ENCODE measurements around the gene KCND2.

KCND2 gene

DNA sequence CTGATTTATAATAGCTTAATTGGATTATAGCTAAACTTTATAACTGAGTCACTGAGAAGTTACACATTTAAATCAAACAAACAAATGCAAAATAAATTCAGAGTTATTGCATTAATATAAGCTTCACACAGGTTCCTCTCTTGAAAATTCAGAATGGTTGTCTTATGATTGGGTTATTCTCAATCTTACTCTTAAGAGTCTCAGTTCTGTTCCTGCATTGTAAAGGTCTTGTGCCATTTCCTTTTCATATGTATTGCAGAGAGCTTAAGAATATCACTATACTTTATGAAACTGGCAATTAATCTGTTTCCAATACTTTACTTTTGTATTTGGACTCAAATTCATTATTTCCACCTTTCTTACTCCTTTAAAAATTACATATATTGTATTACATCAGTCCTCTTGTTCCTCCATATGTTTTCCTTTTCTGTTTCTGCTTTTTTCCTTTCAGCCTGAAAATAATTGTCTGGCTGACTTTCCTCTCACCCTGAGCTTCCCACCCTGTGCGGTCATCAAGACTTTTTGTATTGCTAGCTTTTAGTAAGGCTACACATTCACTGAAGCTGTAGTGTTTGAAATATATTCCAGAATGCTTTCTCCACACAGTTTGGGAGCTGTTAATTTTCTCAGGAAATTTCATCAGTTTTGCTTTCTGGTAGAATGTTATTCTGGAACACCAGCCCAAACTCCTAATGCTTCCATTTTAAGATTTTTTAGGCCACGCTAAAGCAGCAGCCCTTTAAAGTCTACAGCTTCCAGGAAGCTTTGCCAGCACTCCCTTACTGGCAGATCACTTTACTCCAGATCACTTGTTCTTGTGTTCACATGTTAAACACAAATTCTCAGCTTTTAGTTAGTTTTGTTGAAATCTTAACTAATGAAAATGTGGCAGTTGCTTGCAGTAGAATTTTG, 139.4 kb downstream of the KCND2 start:
- no peak for DNase-seq

DNA sequence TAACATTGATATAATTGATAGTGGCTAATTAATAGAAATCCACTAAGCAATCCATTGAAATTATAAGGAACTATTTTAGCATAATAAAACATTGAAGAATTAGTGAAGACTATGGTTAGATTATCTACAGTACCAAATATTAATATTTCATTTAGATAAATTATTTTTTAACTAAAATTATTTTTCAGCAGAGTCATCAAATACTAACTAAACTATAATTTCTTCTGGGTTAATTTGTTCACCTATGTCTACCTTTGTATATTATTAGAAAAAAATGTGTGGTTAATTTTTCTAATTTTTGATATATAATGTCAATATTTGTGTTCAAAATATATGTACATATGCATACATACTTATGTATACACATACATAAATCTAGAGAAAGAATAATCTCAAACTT, 140.2 kb downstream of the KCND2 start:
- no peak for DNase-seq

DNA sequence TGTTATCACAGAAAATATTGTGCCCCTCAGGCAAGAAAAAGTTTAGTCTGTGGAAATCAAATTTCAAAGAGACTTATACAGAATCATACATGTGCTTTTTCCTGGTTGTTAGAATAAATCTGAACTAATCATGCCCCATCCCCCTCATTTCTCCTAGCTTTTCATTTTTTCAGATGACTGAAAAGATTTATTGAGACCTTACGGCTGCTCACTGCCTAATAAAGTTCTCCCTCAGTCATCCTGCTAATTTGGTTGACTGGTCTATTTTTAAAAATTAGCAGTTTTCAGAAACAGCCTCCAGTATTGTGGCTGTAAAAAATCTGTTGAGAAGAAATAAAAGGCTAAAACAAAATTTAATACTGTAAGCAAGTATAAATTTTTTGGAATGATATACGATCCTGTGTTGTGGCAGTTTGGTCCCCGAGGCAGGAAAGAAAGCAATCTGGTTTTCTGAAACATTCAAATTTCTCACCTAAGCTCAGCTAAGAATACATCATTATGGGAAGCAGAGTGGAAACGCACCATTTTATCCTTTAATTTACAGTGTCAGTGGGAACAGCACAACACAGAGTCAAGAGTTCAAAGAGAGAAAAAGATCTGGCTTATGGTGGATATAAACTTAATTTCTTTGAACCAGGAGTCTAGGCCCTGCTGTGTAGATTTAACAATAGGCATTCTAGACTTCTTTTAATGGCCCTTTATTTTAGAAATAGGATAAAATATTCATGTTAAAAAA, 144.4 kb downstream of the KCND2 start:
- no peak for DNase-seq

DNA sequence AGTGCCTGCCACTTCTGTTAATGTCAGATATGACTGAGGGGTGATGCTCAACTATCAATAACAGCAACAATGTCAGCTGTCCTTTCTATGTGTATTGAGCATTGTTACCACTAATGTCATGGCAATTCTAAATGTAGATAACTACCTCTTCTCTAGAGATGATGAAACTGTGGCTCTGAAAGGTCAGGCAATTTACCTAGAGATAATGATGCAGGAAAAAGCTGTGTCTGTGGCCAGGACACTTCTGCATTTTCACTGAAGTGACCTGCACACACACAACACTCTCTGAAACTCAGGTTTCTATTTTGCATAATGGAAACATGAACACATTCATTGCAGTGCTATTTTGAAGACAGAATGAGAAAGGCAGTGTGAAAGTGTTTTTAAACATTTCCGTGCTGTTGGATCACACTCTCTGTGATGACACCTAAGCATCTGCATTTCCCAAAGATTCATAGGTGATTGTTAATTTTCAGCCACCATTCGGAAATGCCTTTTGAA, 148.2 kb downstream of the KCND2 start:
- DNase-seq, result no peak

DNA sequence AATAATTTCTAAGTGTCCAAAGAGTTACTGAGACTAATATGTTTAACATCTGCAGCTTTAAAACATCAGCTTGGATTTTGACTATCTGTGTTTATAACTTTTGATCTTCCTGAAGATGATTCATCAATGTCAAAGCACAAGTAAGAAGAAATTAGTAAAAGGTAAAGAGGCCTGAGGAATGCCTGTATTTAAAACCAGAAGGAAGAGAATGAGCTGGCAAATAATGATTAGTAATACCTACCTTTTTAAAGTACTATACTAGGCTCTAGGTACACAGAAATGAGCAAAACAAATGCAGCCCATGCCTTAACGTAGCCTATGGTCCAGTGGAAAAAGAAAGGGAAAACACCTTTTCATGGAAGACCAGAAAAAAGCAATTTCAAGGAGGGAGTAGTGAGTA, 158.0 kb downstream of the KCND2 start:
- DNase-seq, result no peak

DNA sequence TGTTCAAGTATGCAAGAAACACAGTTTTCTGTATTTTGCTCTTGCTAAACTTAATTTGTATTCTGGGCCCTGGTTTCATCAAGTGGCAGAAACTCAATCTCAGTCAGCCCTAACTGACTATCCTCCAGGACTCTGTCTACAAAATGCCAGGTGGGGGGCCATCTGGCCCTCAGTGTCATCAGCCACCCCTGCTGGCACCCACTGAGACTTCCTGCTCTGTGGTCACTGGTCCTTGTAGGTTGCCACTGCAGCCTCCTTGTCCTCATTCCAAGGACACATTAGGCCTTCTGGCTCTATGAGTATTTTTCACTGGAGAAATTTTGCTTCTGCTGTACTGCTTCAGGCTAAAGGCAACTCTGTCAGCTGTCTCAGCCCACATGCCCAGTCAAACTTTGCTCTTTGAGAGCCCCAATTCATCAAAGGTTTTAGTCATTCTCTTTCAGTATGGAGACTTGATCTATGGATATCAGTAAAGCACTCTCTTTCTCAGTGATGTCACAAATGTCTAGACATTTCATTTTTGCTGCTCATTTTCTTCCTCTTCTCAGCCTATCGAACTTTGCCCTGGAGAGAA, 163.6 kb downstream of the KCND2 start:
- no peak for DNase-seq

DNA sequence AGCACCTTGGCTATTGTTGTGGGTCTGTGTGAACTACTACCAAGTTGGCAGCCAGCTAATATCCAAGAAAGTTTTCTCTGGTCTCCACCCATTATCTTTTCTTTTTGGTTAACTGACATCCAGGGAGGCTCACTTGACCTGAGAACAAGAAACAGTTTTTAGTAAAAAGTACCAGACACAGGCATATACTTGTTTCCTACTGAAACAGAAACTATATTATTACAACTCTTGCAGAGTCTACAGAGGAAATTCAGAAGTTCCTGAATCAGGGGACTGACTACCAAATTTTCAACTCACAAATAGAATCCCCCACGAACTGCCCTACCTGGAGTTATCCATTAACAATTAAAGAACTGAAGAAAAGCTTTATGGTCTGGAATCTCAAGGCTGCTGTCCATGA, 168.9 kb downstream of the KCND2 start:
- DNase-seq, result no peak

DNA sequence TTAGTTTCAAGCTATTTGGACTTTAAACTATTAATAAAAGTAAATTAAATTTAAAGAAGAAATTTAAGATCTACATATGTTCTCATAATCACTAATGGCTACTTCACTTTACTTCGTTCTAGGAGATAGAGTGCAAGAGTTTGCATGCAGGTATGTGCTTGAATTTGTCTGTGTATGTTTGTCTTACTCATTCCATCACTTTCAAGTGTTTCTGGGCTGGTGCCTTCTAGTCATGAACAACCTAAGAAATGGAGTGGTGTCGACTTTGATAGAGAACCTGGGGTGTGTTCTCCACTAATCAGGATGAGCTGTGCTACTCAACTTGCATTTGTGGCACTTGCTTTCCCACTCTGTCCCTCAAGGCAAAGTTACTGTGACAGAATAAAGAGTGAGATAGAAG, 169.9 kb downstream of the KCND2 start:
- DNase-seq, result no peak

DNA sequence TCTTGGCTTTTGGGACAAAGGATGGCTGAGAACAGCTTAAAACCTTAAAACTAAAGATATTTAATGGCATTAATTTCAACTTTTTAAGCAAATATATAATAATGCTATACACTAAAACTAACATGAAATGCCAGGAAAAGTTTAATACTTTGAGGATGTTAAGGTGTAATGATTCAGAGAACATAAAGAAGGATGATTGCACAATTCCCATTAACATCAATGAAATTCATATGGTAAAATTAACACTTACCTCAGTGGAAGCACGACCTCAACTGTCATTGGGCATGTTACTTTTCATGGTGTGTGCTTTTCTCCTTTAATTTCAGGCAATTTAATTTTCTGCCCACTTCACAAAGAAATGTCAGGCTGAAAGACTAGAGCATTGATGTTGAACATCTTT, 171.7 kb downstream of the KCND2 start:
- no peak for DNase-seq

DNA sequence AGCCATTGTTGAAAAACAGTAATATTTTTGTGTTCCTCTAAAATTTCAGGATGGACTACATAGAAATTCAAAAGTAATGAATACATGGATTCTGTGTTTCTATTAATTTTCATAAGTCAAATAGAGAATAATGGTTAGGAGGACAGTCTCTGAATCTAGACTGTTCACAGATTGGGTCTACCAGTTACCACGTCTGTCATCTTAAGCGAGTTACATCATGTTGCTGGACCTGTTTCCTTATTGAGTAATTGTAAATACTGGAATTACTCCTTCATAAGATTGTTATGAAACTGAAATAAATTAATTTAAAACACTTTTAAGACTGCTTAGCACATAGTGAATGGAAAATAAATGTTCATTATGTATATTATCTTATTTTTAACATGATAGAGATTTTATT, 172.3 kb downstream of the KCND2 start:
- no peak for DNase-seq

DNA sequence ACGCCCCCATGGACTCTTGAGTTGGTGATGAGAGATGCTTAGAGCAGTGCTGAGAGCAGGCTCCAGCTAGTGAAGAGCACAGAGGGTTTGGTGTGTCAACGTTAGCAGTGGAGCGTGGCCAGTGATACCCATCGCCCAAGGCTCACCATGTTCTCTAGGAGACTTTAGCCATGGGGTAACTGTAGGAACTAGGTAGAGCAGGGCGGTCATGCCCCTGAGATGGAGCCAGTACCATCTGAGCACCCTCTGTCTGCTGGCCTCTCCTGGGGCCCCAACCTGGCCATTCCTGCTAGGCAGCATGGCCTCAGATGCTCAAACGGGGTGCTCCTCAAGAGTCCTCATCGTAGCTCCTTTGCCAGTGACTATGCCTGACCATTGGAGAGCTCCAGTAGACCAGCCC, 179.7 kb downstream of the KCND2 start:
- DNase-seq, result no peak

DNA sequence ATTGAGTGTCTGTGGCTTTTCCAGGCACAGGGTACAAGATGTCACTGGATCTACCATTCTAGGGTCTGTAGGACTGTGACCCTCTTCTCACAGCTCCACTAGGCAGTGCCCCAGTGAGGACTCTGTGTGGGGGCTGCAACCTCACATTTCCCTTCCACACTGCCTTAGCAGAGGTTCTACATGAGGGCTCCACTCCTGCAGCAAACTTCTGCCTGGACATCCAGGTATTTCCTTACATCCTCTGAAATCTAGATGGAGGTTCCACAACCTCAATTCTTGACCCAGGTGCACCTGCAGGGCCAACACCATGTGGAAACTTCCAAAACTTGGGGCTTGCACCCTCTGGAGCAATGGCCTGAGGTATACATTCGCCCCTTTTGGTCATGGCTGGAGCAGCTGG, 183.7 kb downstream of the KCND2 start:
- DNase-seq, result no peak

DNA sequence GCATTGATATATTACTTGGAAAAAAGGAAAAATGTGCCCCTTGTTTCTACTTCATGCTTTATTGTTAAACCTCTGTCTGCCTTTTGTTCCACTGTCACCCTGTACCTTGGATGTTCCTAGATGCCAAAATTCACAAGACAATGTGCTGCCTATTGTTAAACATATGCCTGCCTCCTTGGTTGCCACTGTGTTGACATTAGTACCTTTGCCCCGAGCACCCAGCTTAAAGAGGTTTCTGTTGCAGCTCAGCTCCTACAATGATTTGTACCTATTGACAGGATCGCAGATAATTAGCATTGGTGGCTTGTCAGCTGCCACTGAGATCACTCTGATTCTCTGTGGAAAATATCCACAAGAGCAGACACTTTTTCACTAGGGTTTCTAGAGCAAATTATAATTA, 188.0 kb downstream of the KCND2 start:
- no peak for DNase-seq

DNA sequence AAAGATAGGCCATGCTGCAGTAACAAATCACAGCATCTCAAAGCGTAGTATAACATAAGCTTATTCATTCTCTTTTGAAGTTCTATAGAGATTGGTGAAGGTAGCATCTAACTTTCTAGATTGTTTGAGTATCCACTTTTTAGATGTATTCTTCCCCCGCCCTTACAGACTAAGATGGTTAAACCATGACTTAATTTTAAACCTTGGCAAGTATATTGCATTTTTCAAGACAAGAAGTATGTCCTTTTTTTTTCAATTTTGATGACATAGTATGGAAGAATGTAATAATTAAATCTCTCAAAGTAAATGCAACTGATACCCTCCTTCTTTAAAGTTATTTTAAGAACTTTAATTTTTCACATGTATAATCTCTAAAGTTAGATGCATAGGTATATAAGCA, 190.0 kb downstream of the KCND2 start:
- DNase-seq, result no peak

DNA sequence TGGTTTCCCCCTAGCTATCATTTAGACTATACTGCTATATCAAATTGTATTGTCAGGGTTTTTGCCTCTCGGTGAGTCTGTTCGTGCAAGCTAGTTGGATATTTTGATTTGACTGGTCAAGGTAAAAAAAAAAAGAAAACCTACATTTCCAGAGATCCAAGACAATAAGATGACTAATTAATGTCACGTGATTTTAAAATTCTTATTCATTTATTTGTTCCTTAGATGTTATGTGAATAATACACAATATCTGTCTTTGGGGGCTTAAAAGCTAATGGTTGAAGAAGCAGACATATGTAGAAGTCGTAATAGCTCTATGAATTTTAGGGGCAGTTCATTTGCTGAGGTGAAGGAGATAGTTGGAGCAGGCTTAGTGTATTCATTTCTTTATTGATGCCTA, 191.1 kb downstream of the KCND2 start:
- DNase-seq, result no peak

DNA sequence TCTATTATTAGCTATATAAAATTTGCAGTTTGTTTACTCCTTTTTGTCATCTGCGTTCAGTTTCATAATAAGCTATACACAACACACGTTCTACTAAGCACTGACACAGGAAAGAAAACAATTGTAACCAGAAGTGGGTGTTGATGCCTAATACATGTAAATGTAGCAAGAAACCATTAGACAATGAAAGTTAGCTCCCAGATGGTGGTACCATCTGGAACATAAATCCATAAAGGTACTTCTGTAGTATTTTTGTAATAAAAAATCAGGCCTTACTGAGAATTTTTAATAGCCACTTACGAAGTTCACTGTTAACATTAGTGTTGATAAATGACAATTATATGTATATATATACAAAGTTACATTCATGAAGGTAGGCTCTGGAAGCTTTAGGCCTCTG, 194.7 kb downstream of the KCND2 start:
- DNase-seq, result no peak

DNA sequence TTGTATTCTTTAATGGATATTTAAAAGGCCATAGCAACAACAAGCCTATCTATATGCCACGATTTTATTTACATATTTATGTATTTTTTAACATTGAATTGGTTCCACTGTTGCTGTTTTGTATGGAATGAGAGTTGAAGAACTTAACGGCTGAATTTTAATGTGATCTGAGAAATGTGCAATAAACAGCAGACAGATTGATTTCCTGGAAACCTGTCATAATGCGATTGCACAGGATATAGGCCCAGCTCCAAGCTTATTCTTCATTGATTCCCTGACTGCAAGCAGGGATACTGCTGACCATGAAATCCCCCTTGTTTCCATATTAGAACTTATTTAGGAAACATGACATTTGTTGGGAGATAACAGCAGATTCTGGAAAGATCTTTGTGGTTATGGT, 195.6 kb downstream of the KCND2 start:
- DNase-seq, result no peak

DNA sequence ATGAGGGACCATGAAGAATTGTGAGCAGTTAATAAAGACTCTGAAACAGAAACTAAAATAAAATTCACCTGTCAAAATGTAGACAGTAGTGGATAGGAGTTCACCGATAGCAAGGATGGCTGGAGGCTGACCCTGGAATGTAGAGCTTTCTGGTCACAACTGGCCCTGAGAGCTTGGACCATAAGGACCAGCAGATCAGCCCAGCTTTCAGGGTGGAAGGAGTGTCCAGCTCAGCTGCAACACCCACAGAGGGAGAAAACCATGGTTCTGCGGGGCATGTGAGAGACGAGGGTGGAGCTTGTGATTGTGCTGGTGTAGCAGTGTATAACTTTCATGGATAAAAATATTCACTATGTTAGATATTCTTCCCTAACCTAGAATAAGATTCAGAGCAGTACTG, 199.9 kb downstream of the KCND2 start:
- no peak for DNase-seq

DNA sequence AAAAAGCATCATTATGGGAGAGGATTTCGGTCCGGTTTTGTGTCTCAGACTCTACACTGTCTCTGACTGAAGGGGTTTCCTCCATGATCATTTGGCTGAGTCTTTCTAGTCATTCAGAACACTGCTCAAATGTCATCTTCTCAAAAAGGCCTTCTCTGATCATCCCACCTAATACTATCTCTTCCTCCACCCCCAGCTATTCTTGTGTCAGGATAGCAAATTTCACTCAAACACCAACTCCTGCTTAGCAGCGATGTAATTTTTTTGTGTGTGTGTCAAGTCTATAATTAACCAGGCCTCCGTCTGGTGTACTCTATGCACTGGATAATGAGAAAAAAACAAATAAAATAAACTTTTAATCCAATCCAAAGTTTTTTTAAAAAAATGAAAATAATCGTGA, 200.4 kb downstream of the KCND2 start:
- no peak for DNase-seq

DNA sequence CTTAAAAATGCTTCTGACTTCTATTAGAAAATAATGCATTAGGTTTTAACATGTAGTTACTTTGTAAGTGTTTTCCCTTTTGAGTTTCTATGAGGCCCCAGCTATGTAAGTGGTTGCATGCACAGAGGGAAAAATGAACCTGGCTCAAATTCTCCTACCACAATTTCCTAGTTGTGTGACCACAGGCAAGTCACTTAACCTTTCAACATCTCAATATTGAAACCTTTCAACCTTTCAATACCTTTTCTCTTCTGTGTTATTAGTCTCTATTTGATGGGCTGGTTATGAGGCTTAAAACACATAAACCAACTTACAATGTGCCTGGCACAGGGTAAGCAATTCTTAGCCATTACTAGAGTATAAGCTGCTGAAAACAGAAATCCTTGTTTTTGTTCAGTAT, 203.0 kb downstream of the KCND2 start:
- DNase-seq, result no peak

DNA sequence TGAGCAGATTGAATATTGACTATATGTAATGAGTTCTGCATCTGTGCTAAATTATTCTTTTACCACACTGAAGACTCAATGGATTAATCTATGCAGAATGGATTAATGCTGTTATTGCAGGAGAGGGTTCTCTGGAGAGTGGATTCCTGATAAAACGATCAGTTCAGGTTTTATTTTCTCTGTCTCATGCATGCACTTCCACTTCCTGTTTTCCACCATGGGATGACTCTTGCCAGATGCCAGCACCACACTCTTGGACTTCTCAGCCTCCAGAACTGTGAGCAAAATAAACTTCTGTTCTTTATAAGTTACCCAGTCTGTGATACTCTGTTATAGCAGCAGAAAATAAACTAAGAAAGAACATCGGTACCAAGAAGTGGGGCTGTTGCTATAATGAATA, 207.5 kb downstream of the KCND2 start:
- no peak for DNase-seq

DNA sequence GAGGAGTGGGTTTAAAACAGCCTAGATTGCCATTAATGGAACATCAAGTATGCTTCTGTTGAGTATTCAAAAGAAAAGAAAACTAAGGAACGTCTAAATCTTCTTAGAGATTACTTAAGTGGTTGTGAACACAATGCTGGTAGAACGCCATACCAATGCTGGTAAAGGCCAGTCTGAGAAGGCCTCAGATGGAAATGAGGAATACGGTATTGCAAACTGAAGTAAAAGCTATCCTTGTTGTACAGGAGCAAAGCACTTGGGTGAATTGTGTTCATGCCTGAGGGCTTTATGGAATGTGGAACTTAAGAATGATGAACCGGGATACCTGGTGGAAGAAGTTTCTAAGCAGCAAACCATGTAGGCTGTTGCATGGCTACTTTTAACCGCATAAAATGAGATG, 208.0 kb downstream of the KCND2 start:
- DNase-seq, result no peak

DNA sequence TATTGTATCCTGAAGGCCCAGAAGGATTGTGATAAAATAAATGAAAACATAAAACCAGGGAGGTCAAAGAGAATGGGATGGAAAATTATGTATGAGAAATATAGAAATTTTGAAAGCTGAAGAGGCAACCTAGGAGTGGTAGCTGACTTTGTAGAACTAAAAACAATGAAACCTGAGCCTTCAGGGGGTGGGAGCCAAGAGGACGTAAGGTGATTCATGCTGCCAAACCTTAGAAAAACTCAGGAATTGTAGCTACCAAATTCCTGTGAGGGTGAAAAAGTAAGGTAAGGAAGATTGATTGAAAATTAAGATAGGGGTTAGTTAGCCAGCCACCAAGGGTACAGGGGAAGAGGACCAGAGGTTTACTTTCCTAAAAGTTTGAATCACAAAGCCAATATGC, 213.2 kb downstream of the KCND2 start:
- no peak for DNase-seq

DNA sequence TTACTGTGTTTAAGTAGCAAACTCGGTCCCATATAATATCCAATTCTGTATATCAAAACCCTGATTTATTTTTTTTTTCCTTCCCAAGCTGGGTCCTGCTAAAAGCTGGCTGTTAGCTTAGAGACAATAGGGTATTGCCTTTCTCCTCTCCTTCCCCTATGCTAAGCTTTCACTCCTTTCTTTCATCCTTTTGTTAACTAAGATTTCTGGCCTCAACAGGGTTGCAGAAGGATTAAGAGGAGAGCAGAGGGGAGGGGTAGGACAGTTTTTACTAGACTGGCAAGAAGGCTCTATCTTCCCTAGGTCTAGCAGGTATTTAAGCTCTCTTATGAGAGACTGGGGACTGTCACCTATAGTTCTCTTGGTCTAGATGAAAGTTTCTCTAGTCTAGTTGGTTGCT, 229.2 kb downstream of the KCND2 start:
- DNase-seq, result no peak
